ENCODE measurements around the gene TREML4. TPM values are rescaled to one million over a fixed set of nuclear protein-coding genes. Genes with fewer than 3 reads are reported as not detected.

The TREML4 gene
- total and polyA plus RNA-seq, 9 of the 15 experiments (the other 6 are each of a cell fraction or from before 2014, with no cell fraction given) = not detected

DNA sequence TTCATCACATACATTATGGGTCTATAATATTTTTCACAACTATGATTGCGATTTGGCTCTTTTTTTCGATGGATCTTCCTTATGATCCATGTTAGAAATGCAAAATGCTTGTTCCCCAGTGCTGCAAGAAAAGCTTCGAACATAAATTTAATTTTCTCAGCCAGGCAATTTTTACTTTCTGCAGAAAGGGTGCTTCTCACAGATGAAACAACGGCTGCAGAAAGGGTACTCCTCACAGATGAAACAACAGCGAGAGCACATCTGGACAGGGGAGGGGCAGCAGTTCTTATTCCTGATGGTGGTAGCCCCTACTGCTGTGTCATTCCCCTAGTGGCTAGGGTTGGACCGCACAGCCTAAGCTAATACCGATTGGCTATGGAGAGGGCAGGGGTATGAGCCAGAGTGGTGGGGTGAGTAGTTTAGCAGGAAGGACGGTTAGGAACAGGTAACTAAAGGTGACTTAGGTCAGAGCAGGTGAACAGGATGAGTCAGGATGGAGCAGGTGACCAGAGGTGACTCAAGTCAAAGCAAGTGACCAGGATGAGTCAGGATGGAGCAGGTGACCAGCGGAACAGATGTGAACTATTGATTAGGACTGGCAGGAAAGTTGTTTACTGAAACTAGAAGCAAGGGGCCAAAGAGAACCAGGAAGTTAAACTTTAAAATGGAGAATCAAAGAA, 13.4 kb upstream of the TREML4 start (continued):
- TF ChIP-seq, protein P1, sequence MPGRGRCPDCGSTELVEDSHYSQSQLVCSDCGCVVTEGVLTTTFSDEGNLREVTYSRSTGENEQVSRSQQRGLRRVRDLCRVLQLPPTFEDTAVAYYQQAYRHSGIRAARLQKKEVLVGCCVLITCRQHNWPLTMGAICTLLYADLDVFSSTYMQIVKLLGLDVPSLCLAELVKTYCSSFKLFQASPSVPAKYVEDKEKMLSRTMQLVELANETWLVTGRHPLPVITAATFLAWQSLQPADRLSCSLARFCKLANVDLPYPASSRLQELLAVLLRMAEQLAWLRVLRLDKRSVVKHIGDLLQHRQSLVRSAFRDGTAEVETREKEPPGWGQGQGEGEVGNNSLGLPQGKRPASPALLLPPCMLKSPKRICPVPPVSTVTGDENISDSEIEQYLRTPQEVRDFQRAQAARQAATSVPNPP (IDR thresholded peaks at IDR 0.05; ENCODE audit: borderline replicate concordance, insufficient read depth, insufficient read length) = no peak
- TF ChIP-seq, protein P2, sequence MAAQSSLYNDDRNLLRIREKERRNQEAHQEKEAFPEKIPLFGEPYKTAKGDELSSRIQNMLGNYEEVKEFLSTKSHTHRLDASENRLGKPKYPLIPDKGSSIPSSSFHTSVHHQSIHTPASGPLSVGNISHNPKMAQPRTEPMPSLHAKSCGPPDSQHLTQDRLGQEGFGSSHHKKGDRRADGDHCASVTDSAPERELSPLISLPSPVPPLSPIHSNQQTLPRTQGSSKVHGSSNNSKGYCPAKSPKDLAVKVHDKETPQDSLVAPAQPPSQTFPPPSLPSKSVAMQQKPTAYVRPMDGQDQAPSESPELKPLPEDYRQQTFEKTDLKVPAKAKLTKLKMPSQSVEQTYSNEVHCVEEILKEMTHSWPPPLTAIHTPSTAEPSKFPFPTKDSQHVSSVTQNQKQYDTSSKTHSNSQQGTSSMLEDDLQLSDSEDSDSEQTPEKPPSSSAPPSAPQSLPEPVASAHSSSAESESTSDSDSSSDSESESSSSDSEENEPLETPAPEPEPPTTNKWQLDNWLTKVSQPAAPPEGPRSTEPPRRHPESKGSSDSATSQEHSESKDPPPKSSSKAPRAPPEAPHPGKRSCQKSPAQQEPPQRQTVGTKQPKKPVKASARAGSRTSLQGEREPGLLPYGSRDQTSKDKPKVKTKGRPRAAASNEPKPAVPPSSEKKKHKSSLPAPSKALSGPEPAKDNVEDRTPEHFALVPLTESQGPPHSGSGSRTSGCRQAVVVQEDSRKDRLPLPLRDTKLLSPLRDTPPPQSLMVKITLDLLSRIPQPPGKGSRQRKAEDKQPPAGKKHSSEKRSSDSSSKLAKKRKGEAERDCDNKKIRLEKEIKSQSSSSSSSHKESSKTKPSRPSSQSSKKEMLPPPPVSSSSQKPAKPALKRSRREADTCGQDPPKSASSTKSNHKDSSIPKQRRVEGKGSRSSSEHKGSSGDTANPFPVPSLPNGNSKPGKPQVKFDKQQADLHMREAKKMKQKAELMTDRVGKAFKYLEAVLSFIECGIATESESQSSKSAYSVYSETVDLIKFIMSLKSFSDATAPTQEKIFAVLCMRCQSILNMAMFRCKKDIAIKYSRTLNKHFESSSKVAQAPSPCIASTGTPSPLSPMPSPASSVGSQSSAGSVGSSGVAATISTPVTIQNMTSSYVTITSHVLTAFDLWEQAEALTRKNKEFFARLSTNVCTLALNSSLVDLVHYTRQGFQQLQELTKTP (IDR thresholded peaks at IDR 0.05; ENCODE audit: low read depth in 1 of 2, partially characterized antibody in 2 of 2) = peak in 1 of 2 experiments; percentile 56
- no peak for TF ChIP-seq MTF1 (CRISPR knock-in tag; IDR thresholded peaks at IDR 0.05; ENCODE audit: borderline replicate concordance)
- TF ChIP-seq SUPT5H (IDR thresholded peaks at IDR 0.05) = no peak
- TF ChIP-seq, protein P3, sequence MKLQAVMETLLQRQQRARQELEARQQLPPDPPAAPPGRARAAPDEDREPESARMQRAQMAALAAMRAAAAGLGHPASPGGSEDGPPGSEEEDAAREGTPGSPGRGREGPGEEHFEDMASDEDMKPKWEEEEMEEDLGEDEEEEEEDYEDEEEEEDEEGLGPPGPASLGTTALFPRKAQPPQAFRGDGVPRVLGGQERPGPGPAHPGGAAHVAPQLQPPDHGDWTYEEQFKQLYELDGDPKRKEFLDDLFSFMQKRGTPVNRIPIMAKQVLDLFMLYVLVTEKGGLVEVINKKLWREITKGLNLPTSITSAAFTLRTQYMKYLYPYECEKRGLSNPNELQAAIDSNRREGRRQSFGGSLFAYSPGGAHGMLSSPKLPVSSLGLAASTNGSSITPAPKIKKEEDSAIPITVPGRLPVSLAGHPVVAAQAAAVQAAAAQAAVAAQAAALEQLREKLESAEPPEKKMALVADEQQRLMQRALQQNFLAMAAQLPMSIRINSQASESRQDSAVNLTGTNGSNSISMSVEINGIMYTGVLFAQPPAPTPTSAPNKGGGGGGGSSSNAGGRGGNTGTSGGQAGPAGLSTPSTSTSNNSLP (IDR thresholded peaks at IDR 0.05; ENCODE audit: borderline replicate concordance, low read depth, low read length) = no peak
- TF ChIP-seq, protein P4, sequence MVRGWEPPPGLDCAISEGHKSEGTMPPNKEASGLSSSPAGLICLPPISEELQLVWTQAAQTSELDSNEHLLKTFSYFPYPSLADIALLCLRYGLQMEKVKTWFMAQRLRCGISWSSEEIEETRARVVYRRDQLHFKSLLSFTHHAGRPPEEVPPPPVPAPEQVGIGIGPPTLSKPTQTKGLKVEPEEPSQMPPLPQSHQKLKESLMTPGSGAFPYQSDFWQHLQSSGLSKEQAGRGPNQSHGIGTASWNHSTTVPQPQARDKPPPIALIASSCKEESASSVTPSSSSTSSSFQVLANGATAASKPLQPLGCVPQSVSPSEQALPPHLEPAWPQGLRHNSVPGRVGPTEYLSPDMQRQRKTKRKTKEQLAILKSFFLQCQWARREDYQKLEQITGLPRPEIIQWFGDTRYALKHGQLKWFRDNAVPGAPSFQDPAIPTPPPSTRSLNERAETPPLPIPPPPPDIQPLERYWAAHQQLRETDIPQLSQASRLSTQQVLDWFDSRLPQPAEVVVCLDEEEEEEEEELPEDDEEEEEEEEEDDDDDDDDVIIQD (CRISPR knock-in tag; IDR thresholded peaks at IDR 0.05) = no peak
- TF ChIP-seq, protein P5, sequence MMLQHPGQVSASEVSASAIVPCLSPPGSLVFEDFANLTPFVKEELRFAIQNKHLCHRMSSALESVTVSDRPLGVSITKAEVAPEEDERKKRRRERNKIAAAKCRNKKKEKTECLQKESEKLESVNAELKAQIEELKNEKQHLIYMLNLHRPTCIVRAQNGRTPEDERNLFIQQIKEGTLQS (IDR thresholded peaks at IDR 0.05) = peak; percentile 88
- TF ChIP-seq, protein P5 (CRISPR knock-in tag; conservative IDR thresholded peaks at IDR 0.05) = no peak
- TF ChIP-seq CHD2 (IDR thresholded peaks at IDR 0.05; ENCODE audit: low read depth, low read length) = no peak
- TF ChIP-seq CBFA2T2 (conservative IDR thresholded peaks at IDR 0.05) = peak; percentile 61; the same call in 1 of the 2 replicates
- peak; percentile 50 for TF ChIP-seq BHLHE40 (IDR thresholded peaks at IDR 0.05; ENCODE audit: low read length)
- no peak for TF ChIP-seq BCL6 (CRISPR knock-in tag; IDR thresholded peaks at IDR 0.05)
- TF ChIP-seq TEAD4 (IDR thresholded peaks at IDR 0.05; ENCODE audit: low read length) = no peak
- no peak for TF ChIP-seq TEAD4 (CRISPR knock-in tag; IDR thresholded peaks at IDR 0.05; ENCODE audit: borderline replicate concordance)
- TF ChIP-seq TOE1 (IDR thresholded peaks at IDR 0.05; ENCODE audit: borderline replicate concordance) = peak; percentile 67; the same call in 1 of the 2 replicates
- no peak for TF ChIP-seq TOE1 (CRISPR knock-in tag; IDR thresholded peaks at IDR 0.05; ENCODE audit: borderline replicate concordance, low read depth)
- TF ChIP-seq, protein P6, sequence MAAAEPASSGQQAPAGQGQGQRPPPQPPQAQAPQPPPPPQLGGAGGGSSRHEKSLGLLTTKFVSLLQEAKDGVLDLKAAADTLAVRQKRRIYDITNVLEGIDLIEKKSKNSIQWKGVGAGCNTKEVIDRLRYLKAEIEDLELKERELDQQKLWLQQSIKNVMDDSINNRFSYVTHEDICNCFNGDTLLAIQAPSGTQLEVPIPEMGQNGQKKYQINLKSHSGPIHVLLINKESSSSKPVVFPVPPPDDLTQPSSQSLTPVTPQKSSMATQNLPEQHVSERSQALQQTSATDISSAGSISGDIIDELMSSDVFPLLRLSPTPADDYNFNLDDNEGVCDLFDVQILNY (CRISPR knock-in tag; IDR thresholded peaks at IDR 0.05) = 0 out of 2 replicates have a peak, but pooled peaks have one; percentile 22
